Peyer's patch (tissue), 4 donors: ENCODE data around the gene PPFIBP2.

Source experiments
- CTCF ChIP-seq, 6 experiments: fragments of 450-650 bp in 4 of 6; fragments of 200-600 bp in 2 of 6; sonication (generic) in 1 of 6; IDR thresholded peaks; one replicate each; pipeline ENCODE4 v1.5.1; 2017 to 2019; ENCODE audit warnings: antibody characterized with exemption in 6 of 6, mild to moderate bottlenecking in 3 of 6, moderate library complexity in 1 of 6
- POLR2A ChIP-seq, 2 donors: fragments of 450-650 bp; IDR thresholded peaks; one replicate each; pipeline ENCODE4 v1.5.1; 2017; ENCODE audit warnings: antibody characterized with exemption in 2 of 2, mild to moderate bottlenecking in 2 of 2, moderate library complexity in 2 of 2

GRCh38 chr11:7640816-7641215 is 127.0 kb downstream of the PPFIBP2 start:
- TF ChIP-seq CTCF (IDR thresholded peaks at IDR 0.05) (no peak), POLR2A (IDR thresholded peaks at IDR 0.05) (peak in 1 of 2 donors; percentile 4)
